ENCODE data around the gene LUC7L.
"Not testable (repeated sequence)": the region's sequence is repeated elsewhere in the genome, so short reads cannot be mapped to it uniquely, and the experiment has no call there.

Gene LUC7L

GRCh38 chr16:204046-204445 is 25.2 kb downstream of the LUC7L start:
- not testable (repeated sequence) for H2AFZ ChIP-seq (ENCODE audit: low read depth, low read length); H3K27me3 ChIP-seq (ENCODE audit: low read depth, low read length); H3K4me3 ChIP-seq (ENCODE audit: low read length); H3K9ac ChIP-seq (ENCODE audit: low read length); H4K20me1 ChIP-seq (ENCODE audit: insufficient read depth, low read length); H3K27ac ChIP-seq (ENCODE audit: low read length); H3K9me3 ChIP-seq (ENCODE audit: insufficient read depth, low read length); H3K4me1 ChIP-seq (ENCODE audit: low read length); H3K4me2 ChIP-seq (ENCODE audit: low read length)
- peaks cover 45% of the 10 kb centered on the region for H3K36me3 ChIP-seq (replicated peaks; ENCODE audit: low read depth, low read length)
- H3K79me2 ChIP-seq (ENCODE audit: low read length), result peaks cover 12% of the 10 kb centered on the region

GRCh38 chr16:203246-203645 is 26.0 kb downstream of the LUC7L start:
- TF ChIP-seq CTCF (IDR thresholded peaks at IDR 0.05; ENCODE audit: low read depth, low read length) (no peak), EZH2phosphoT487 (IDR thresholded peaks at IDR 0.05; ENCODE audit: low read depth) (no peak)
- H3K79me2 ChIP-seq (ENCODE audit: low read length), result peaks cover 5% of the 10 kb centered on the region
- H3K4me2 ChIP-seq (ENCODE audit: low read length), result no peak overlapping the region
- H3K27ac ChIP-seq (ENCODE audit: low read length), result no peak overlapping the region
- no peak overlapping the region for H2AFZ ChIP-seq (ENCODE audit: low read depth, low read length)
- no peak overlapping the region for H3K4me3 ChIP-seq (ENCODE audit: low read length)
- H3K9me3 ChIP-seq (ENCODE audit: insufficient read depth, low read length), result no peaks in the 10 kb centered on the region
- H3K27me3 ChIP-seq (ENCODE audit: low read depth, low read length), result no peaks in the 10 kb centered on the region
- no peaks in the 10 kb centered on the region for H4K20me1 ChIP-seq (ENCODE audit: insufficient read depth, low read length)
- H3K36me3 ChIP-seq (replicated peaks; ENCODE audit: low read depth, low read length), result peaks cover 47% of the 10 kb centered on the region
- no peaks in the 10 kb centered on the region for H3K4me1 ChIP-seq (ENCODE audit: low read length)
- no peak overlapping the region for H3K9ac ChIP-seq (ENCODE audit: low read length)

DNA sequence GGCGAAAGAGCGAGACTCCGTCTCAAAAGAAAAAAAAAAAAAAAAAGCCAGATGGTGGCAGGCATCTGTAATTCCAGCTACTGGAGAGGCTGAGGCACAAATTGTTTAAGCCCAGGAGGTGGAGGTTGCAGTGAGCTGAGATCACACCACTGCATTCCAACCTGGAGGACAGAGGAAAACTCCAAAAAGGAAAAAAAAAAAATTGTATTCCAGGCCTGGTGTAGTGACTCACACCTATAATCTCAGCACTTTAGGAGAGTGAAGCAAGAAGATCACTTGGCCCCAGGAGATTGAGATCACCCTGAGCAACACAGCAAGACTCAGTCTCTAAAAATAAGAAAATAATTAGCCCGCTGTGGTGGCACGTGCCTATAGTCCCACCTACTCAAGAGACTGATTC is 28.9 kb downstream of the LUC7L start:
- no peak for TF ChIP-seq CTCF (IDR thresholded peaks at IDR 0.05; ENCODE audit: low read depth, low read length)
- no peak for TF ChIP-seq EZH2phosphoT487 (IDR thresholded peaks at IDR 0.05; ENCODE audit: low read depth)
- no peak overlapping the region for H3K4me2 ChIP-seq (ENCODE audit: low read length)
- H3K79me2 ChIP-seq (ENCODE audit: low read length), result peaks cover 4% of the 10 kb centered on the region
- no peaks in the 10 kb centered on the region for H3K27me3 ChIP-seq (ENCODE audit: low read depth, low read length)
- no peak overlapping the region for H3K9ac ChIP-seq (ENCODE audit: low read length)
- no peak overlapping the region for H2AFZ ChIP-seq (ENCODE audit: low read depth, low read length)
- no peaks in the 10 kb centered on the region for H3K9me3 ChIP-seq (ENCODE audit: insufficient read depth, low read length)
- no peak overlapping the region for H3K4me3 ChIP-seq (ENCODE audit: low read length)
- no peaks in the 10 kb centered on the region for H3K4me1 ChIP-seq (ENCODE audit: low read length)
- peaks cover 40% of the 10 kb centered on the region for H3K36me3 ChIP-seq (replicated peaks; ENCODE audit: low read depth, low read length)
- H4K20me1 ChIP-seq (ENCODE audit: insufficient read depth, low read length), result no peaks in the 10 kb centered on the region
- no peak overlapping the region for H3K27ac ChIP-seq (ENCODE audit: low read length)

- H4K20me1 ChIP-seq (ENCODE audit: insufficient read depth, low read length), result no peaks in the 10 kb centered on the region
Observed at GRCh38 chr16:194516-194915, 34.7 kb downstream of the LUC7L start.

More at GRCh38 chr16:194516-194915, 34.7 kb downstream of the LUC7L start:
- H3K4me3 ChIP-seq (ENCODE audit: low read length), result no peak overlapping the region
- H2AFZ ChIP-seq (ENCODE audit: low read depth, low read length), result no peak overlapping the region
- H3K79me2 ChIP-seq (ENCODE audit: low read length), result no peaks in the 10 kb centered on the region
- TF ChIP-seq CTCF (IDR thresholded peaks at IDR 0.05; ENCODE audit: low read depth, low read length), result no peak
- no peak for TF ChIP-seq EZH2phosphoT487 (IDR thresholded peaks at IDR 0.05; ENCODE audit: low read depth)
- H3K9ac ChIP-seq (ENCODE audit: low read length), result no peak overlapping the region
- H3K27ac ChIP-seq (ENCODE audit: low read length), result no peak overlapping the region
- H3K27me3 ChIP-seq (ENCODE audit: low read depth, low read length), result no peaks in the 10 kb centered on the region
- no peaks in the 10 kb centered on the region for H3K4me1 ChIP-seq (ENCODE audit: low read length)
- peaks cover 40% of the 10 kb centered on the region for H3K36me3 ChIP-seq (replicated peaks; ENCODE audit: low read depth, low read length)
- H3K9me3 ChIP-seq (ENCODE audit: insufficient read depth, low read length), result no peaks in the 10 kb centered on the region
- no peak overlapping the region for H3K4me2 ChIP-seq (ENCODE audit: low read length)
